ENCODE measurements around the gene SAP30L.

Gene SAP30L

GRCh38 chr5:154482528-154483449 is 37.0 kb downstream of the SAP30L start:
- DNase-seq = no peak

GRCh38 chr5:154483654-154484392 is 38.0 kb downstream of the SAP30L start:
- no peak for DNase-seq

GRCh38 chr5:154484393-154485095 is 38.7 kb downstream of the SAP30L start:
- DNase-seq = no peak

GRCh38 chr5:154485096-154485491 is 39.3 kb downstream of the SAP30L start:
- DNase-seq = no peak

GRCh38 chr5:154485850-154486426 is 40.1 kb downstream of the SAP30L start:
- no peak for DNase-seq

- DNase-seq = no peak
Measured at GRCh38 chr5:154486427-154486866, 40.6 kb downstream of the SAP30L start.

- no peak for DNase-seq
Measured at GRCh38 chr5:154487541-154487940, 41.7 kb downstream of the SAP30L start.

GRCh38 chr5:154491941-154492340 is 46.1 kb downstream of the SAP30L start:
- no peak for DNase-seq

GRCh38 chr5:154493274-154493673 is 47.5 kb downstream of the SAP30L start:
- no peak for DNase-seq

GRCh38 chr5:154494036-154494435 is 48.2 kb downstream of the SAP30L start:
- DNase-seq = no peak

GRCh38 chr5:154498591-154498990 is 52.8 kb downstream of the SAP30L start:
- no peak for DNase-seq

- no peak for DNase-seq
Measured at GRCh38 chr5:154498994-154499393, 53.2 kb downstream of the SAP30L start.

GRCh38 chr5:154501566-154501965 is 55.8 kb downstream of the SAP30L start:
- DNase-seq = no peak

GRCh38 chr5:154502180-154502579 is 56.4 kb downstream of the SAP30L start:
- no peak for DNase-seq

GRCh38 chr5:154503698-154504039 is 57.9 kb downstream of the SAP30L start:
- no peak for DNase-seq

- DNase-seq = no peak
Measured at GRCh38 chr5:154505567-154505966, 59.8 kb downstream of the SAP30L start.

GRCh38 chr5:154506049-154506715 is 60.4 kb downstream of the SAP30L start:
- no peak for DNase-seq

- DNase-seq = no peak
Measured at GRCh38 chr5:154506716-154507080, 60.9 kb downstream of the SAP30L start.

GRCh38 chr5:154508114-154508513 is 62.3 kb downstream of the SAP30L start:
- DNase-seq = no peak

GRCh38 chr5:154509784-154510555 is 64.2 kb downstream of the SAP30L start:
- no peak for DNase-seq
